ENCODE results near the gene UBE2D2.

GRCh38 chr5:139667001-139667729, 106.0 kb downstream of the UBE2D2 start:
- TF ChIP-seq CTCF (IDR thresholded peaks at IDR 0.05 in 4 of 5, conservative IDR thresholded peaks at IDR 0.05 in 1 of 5) (no peak), POLR2A (IDR thresholded peaks at IDR 0.05) (no peak)

Data from gastrocnemius medialis (tissue), 4 donors.